C4-2B (cell line): ENCODE data around the gene C19orf81.

ENCODE experiments used
- CTCF ChIP-seq: fragments of 450-650 bp; conservative IDR thresholded peaks from 2 replicates; pipeline ENCODE4 v1.5.1; 2017; ENCODE audit warnings: mild to moderate bottlenecking
- ZFX ChIP-seq: fragments of 450-650 bp; IDR thresholded peaks from 2 replicates; pipeline ENCODE4 v1.6.1; 2017

DNA sequence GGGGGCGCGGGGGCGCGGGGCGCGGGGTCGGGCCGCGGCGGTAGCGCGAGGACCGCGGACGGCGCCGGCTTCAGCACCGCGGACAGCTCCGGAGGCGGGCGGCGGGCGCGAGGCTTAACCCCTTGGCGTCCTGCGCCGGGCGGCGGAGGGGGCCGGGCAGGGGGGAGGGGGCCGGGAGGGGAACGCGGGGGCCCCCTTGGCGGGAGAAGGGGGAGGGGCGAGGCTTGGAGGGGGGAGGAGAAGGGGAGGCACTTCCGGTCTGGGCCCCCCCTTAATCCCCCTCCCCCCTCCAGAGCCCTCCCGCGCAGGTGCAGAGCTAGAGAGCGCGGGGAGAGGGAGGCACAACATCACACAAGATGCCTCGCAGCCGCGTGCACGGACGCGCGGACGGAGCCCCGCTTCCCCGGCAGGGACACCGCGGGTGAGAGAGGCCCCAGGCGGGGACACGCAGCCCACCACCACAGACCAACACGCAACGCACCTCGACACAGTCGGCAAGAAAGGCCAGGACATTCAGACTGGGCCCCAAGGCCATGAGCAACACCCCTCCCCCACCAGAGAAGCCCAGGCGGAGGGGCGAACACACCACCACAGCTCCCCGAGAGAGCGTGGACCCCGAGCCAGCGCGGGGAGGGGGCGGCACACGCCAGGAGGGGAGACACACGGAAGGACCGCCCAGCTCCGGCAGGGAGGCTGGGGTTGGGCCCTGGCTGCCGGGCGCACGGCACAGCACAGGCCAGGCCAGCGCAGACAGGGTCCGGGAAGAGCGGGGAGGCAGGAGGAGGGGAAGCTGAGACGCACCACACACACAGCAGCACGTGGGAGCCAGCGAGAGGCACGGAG lies 46.2 kb downstream of the C19orf81 start:
- TF ChIP-seq CTCF (no peak), ZFX (no peak)
